Tibial nerve (tissue), 4 donors: Measurements from ENCODE around the gene NACA.

Experiments used
- CTCF ChIP-seq, 5 experiments: fragments of 200-600 bp in 3 of 5; fragments of 450-650 bp in 2 of 5; sonication (generic) in 3 of 5; IDR thresholded peaks; one replicate each; pipeline ENCODE4 v1.5.1; 2016 to 2019; ENCODE audit warnings: antibody characterized with exemption in 5 of 5, mild to moderate bottlenecking in 3 of 5, moderate library complexity in 2 of 5
- EP300 ChIP-seq, 2 donors: sonication (generic); formaldehyde crosslinking; IDR thresholded peaks; one replicate each; pipeline ENCODE4 v1.6.1; 2017; ENCODE audit warnings: antibody characterized with exemption in 2 of 2, mild to moderate bottlenecking in 1 of 2
- POLR2A ChIP-seq, 2 donors: fragments of 450-650 bp; IDR thresholded peaks; one replicate each; pipeline ENCODE4 v1.6.1; 2017; ENCODE audit warnings: antibody characterized with exemption in 2 of 2, mild to moderate bottlenecking in 2 of 2, moderate library complexity in 2 of 2

- TF ChIP-seq CTCF (IDR thresholded peaks at IDR 0.05) (no peak), EP300 (IDR thresholded peaks at IDR 0.05) (no peak), POLR2A (IDR thresholded peaks at IDR 0.05) (no peak)
Measured at GRCh38 chr12:56699020-56699661, 26.0 kb downstream of the NACA start.
